GM18508 (cell line): ENCODE data around the gene HJURP.

ENCODE experiments used
- ATAC-seq: cut with Tn5 transposase; IDR thresholded peaks from one replicate; pipeline ENCODE4 v1.9.1; 2021; ENCODE audit warnings: moderate number of reproducible peaks; ENCODE audit not compliant: insufficient read depth, unreplicated experiment

HJURP gene

GRCh38 chr2:233816771-233817170, 37.6 kb downstream of the HJURP start:
- no peak for ATAC-seq

DNA sequence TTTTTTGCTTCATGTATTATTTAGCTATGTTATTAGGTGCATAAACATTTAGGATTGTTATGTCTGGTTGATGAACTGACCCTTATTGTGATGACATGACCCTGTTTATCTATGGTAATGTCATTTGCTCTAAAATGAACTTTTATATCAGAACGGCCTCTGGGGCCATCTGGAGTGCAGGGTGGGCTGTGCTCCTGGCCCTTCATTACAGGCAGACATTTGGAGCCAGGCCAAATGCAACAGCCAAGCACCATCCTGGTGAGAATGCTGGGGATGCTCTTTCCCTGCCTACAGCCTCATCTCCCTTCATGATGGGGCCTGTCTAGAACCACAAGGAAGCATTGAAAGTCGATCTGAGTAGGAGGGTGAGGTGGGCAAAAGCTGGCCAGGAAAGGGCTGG, 38.0 kb downstream of the HJURP start:
- ATAC-seq, result no peak

DNA sequence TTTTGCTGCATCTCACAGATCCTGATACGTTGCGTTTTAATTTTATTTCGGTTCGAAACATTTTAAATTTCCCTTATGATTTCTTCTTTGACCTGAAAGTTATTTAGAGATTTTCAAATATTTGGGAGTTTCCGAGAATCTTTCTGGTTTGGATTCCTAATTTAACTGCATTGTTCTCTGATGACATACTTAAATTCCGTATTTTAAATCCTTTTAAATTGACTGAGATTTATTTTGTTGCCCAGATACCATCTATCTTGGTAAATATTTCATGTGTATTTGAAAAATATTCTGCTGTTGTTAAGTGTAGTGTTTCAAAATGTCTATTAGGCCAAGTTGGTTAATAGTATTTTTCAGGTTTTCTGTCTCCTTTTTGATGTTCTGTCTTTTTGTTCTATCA, 38.5 kb downstream of the HJURP start:
- no peak for ATAC-seq

- ATAC-seq, result no peak
Observed at GRCh38 chr2:233814056-233814835, 40.1 kb downstream of the HJURP start.

DNA sequence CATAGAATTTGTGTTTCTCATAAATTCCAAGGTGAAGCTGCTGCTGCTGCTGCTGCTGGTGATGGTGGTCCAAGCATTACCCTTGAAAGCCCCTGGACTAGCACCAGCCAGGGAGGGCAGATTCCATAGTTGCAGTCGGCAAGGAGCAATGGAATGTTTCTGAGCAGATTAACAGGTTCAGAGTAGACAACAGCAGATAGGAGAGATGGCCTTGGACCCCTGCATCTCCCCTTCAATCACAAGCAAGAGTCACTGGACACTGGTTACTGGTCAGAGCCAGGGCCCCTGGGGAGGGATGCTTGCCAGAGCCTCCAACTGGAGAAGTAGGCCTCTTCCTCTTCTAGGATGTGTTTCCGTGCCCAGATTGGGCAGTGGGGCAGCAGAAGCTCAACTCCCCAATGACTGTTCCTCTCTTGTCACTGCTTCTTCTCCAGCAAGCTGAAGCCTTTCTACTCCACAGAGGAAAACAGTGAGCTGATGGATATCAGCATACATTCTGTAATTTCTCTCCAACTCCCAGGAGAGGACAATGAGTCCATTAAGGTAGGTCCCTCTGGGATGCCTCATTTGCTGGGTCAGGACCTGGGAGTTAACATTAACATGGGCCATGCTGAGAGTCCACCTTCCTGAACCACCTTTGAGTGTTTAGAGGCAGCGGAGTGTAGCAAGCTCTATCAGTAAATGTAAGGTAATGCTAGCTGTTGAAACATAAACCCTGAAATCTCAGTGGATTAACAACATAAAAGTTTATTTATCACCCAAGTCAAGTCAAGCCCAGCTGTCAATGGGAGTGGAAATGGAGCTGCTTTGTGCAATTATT, 40.9 kb downstream of the HJURP start:
- no peak for ATAC-seq

- ATAC-seq, result no peak
Observed at GRCh38 chr2:233811732-233812131, 42.6 kb downstream of the HJURP start.

DNA sequence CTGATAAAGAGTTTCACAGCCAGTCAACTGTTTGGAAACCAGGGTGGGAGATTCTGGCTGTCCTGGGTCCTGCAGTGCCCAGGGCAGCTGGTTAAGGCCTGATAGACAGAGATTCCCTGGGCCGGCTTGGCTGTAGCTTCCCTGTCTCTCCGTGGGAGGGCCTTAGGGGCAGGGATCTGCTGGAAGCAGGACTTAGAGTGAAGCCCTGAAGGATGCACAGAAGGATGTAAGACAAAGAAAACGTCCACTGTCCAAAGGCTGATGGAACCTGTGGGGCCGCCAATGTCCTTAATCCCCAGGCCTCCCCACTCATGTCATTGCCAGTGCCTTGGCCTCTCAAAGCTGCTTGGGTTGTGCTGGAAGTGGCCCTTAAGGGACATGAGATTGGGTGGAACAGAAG, 43.2 kb downstream of the HJURP start:
- ATAC-seq, result no peak

- no peak for ATAC-seq
Observed at GRCh38 chr2:233810385-233810784, 44.0 kb downstream of the HJURP start.

DNA sequence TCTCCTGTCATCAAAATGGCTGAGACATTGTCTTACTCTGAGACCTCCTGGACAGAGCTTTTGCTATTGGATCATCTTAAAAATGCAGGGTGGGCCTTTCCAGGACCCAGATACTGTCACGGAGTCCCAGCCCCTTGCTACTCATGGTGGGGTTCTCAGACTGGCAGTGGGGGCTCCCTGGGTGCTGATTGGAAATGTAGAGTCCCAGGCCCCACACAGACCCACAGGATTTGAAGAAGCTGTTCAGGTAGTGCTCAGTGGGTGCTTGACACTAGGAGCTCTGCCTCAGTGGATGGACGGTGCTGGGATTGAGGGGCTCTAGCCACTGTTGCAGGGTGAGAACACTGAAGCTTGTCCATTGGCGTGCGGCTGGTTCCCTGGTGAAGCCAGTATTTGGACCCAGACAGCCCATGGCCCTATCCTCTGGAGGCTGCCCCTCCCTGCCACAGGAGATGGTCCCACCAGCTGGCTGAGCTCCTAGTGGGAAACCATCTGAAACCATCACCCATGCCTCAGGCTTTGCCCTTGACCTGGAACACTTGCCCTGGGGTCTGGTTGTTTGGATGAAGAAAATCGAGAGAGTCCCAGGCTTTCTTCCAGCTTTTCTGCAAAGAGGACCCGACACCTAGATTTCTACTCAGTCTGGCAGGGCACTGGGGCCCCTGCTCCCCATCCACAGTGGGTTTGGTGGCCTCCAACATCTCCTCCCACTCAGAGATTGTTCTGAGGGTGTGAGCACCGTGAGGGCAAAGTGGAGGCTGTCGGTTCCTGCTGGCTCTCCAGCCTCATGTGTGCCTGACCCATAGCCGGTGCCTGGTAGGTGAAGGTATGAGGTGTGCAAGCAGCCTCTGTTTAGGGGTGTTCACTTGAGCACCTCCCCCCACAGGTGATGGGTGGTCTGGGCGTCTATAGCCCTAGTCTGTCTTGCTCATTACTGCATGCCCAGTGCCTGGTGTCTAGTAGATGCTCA, 46.1 kb downstream of the HJURP start:
- ATAC-seq, result no peak

GRCh38 chr2:233807215-233807865, 47.0 kb downstream of the HJURP start:
- ATAC-seq, result no peak

DNA sequence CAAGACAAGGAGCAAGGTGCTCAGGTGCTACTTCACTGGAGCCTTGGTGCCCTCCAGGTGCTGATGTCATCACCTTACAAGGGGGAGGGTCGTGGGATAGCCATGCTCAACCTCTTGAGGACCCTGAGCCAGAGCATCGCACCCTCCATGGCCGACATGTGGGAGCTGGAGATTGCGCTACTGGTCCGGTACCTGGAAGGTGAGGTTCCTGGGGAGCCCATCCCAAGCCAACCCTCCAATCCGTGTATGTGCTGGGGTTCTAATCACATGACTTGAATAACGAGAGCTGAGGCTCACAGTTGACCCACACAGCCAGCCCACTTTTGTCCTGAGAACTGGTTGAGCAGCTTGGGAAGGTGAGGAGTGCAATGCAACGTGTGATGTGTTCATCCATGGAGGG, 50.3 kb downstream of the HJURP start:
- no peak for ATAC-seq

DNA sequence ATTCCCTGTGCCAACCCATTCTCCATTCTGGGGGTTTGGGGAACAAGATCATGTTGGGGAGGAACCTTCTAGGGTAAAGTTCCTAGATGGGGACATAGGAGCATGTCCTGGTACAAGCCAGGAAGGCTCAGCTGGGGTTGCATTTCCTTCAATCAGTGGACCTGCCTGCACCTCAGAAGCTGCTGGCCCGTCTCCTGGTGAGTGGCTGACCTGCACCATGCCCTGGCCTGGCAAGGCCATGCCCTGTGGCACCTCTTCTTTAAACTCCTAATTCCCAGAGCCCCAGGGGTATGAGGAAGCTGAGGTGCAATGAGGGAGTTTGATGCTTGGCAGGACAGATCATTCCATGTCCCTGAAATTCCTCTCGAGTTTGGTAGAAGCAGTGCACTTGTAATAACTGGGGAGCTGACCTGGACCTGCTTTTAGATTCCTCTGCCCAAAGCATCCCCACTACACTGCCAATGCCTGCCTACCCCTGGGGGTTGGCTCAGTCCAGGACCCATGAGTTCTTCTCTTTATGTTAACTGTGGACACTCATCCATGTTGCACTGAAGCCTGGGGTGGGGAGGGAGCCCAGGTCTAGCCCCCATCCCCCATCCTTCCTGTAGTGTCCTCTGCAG, 50.9 kb downstream of the HJURP start:
- no peak for ATAC-seq

GRCh38 chr2:233802132-233802815, 52.1 kb downstream of the HJURP start:
- ATAC-seq, result no peak

GRCh38 chr2:233801357-233802131, 52.8 kb downstream of the HJURP start:
- ATAC-seq, result no peak

DNA sequence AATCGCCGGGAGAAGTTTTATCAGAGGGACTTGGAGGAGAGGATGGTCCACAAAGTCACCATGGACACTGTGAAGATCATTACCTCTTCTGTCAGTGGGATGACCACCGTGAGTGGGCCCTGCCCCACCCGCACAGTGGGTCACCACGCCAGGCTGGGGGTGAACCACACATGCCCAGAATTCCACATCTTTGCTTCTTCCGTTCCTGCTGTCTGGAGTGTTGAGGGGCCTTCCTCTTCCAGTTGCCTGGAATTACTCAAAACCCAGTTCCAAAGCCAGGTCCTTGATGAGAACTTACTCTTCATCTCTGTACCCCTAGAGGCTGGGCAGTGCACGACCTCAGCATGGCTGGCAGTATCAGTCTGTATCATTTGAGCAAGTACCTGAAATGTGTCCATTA, 54.1 kb downstream of the HJURP start:
- ATAC-seq, result no peak

DNA sequence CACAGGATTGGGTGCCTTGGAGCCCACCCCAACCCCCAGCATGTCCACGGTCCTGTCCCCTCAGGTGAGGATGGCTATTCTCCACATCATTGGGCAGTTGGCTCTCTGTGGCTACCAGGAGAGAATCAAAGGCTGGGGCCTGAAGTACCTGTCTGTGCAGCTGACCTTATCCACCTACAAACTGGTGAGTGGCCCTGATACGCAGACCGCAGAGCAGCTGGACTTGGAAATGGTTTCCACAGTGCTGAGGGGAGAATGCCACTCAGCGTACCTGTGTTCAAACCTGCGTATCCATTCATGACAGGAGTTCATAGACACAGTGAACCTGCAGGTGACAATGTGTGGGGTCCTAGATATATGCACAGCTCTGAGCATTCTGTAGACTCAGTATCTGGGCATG, 54.6 kb downstream of the HJURP start:
- ATAC-seq, result no peak

- no peak for ATAC-seq
Observed at GRCh38 chr2:233799087-233799665, 55.2 kb downstream of the HJURP start.
